GM20431 (cell line): ENCODE measurements around the gene MFN1.

Experiments used
- in situ Hi-C: fragments of 300-500 bp; cut with MseI, MboI; formaldehyde crosslinking; loops from one replicate; pipeline ENCODE4 v1.15.0; 2020; ENCODE audit warnings: low sequenced_read_pairs; ENCODE audit not compliant: unreplicated experiment

MFN1 gene

GRCh38 chr3:179332240-179332639 lies 15.3 kb upstream of the MFN1 start:
- in situ Hi-C loops = no loop called here

- in situ Hi-C loops = no loop called here
These were observed 14.4 kb upstream of the MFN1 start for GRCh38 chr3:179333084-179333483.

- in situ Hi-C loops = no loop called here
These were observed 11.1 kb upstream of the MFN1 start for GRCh38 chr3:179336345-179336929.

- in situ Hi-C loops = no loop called here
These were observed 960 bp downstream of the MFN1 start for GRCh38 chr3:179348325-179349013.

GRCh38 chr3:179355996-179356395 lies 8.5 kb downstream of the MFN1 start:
- in situ Hi-C loops = no loop called here

GRCh38 chr3:179363332-179363731 lies 15.8 kb downstream of the MFN1 start:
- in situ Hi-C loops = no loop called here

GRCh38 chr3:179369621-179370020 lies 22.1 kb downstream of the MFN1 start:
- in situ Hi-C loops = no loop called here

GRCh38 chr3:179373938-179374337 lies 26.4 kb downstream of the MFN1 start:
- in situ Hi-C loops = no loop called here

- in situ Hi-C loops = no loop called here
These were observed 27.8 kb downstream of the MFN1 start for GRCh38 chr3:179375091-179375999.

- in situ Hi-C loops = no loop called here
These were observed 29.0 kb downstream of the MFN1 start for GRCh38 chr3:179376474-179376873.

GRCh38 chr3:179391906-179392305 lies 44.4 kb downstream of the MFN1 start:
- in situ Hi-C loops = no loop called here

- in situ Hi-C loops = no loop called here
These were observed 51.2 kb downstream of the MFN1 start for GRCh38 chr3:179398574-179399231.

- in situ Hi-C loops = no loop called here
These were observed 54.1 kb downstream of the MFN1 start for GRCh38 chr3:179401561-179401960.

- in situ Hi-C loops = no loop called here
These were observed 55.5 kb downstream of the MFN1 start for GRCh38 chr3:179402963-179403362.

- in situ Hi-C loops = no loop called here
These were observed 56.8 kb downstream of the MFN1 start for GRCh38 chr3:179404307-179404706.

GRCh38 chr3:179410331-179410730 lies 62.8 kb downstream of the MFN1 start:
- in situ Hi-C loops = no loop called here

GRCh38 chr3:179410999-179411398 lies 63.5 kb downstream of the MFN1 start:
- in situ Hi-C loops = no loop called here

- in situ Hi-C loops = no loop called here
These were observed 67.3 kb downstream of the MFN1 start for GRCh38 chr3:179414804-179415203.

GRCh38 chr3:179415377-179415776 lies 67.9 kb downstream of the MFN1 start:
- in situ Hi-C loops = no loop called here

- in situ Hi-C loops = no loop called here
These were observed 69.2 kb downstream of the MFN1 start for GRCh38 chr3:179416681-179417080.

GRCh38 chr3:179418610-179419009 lies 71.1 kb downstream of the MFN1 start:
- in situ Hi-C loops = no loop called here
